SK-N-SH (cell line): ENCODE data around the gene SIL1. TPM values are rescaled to one million over a fixed set of nuclear protein-coding genes. Genes with fewer than 3 reads are reported as not detected.
"Not testable (repeated sequence)": the region's sequence is repeated elsewhere in the genome, so short reads cannot be mapped to it uniquely, and the experiment has no call there.

Experiments used
- CTCF ChIA-PET: fragments of 300-600, 350-600 bp; formaldehyde crosslinking; extraction: SDS; loops from one replicate; lab custom pipeline; 2021; lab: Yijun Ruan, JAX
- POLR2A ChIA-PET: fragments of 350-600 bp; sonication (Branson Sonifier 250); formaldehyde crosslinking; extraction: SDS; loops from one replicate; lab custom pipeline; 2020; ENCODE audit warnings: antibody characterized with exemption, inconsistent platforms; lab: Yijun Ruan, JAX
- DNase-seq: peaks from one replicate; pipeline ENCODE4 v3.0.0; 2012
- H2AFZ ChIP-seq: fragments of 200-600 bp; sonication (generic); 2 replicates; pipeline ENCODE4 v1.8.1; 2016; ENCODE audit warnings: antibody characterized with exemption, mild to moderate bottlenecking, low read depth
- H3F3A ChIP-seq: fragments of 200-600 bp; sonication (generic); replicated peaks from 2 replicates; pipeline ENCODE3; 2016; ENCODE audit warnings: antibody characterized with exemption, mild to moderate bottlenecking; ENCODE audit not compliant: insufficient read depth
- H3K27ac ChIP-seq, 2 experiments: fragments of 200-500 bp in 1 of 2; fragments of 200-600 bp in 1 of 2; sonication (Bioruptor generic) in 1 of 2; sonication (generic), shearing (Covaris generic) in 1 of 2; 2 replicates each; pipeline versions ENCODE4 v1.5.1 to v1.6.1; 2014 to 2016; ENCODE audit warnings: low read depth in 2 of 2, inconsistent platforms in 1 of 2, low read length in 1 of 2, mild to moderate bottlenecking in 1 of 2, mixed read lengths in 1 of 2
- H3K27me3 ChIP-seq: fragments of 200-600 bp; sonication (generic), shearing (Covaris generic); 2 replicates; pipeline ENCODE4 v1.6.1; 2016; ENCODE audit warnings: mixed run types; ENCODE audit not compliant: insufficient read depth
- H3K36me3 ChIP-seq, 2 experiments: fragments of 200-500 bp in 1 of 2; fragments of 200-600 bp in 1 of 2; sonication (Bioruptor generic) in 1 of 2; sonication (generic) in 1 of 2; replicated peaks in 1 of 2; 2 replicates each; pipeline versions ENCODE3 to v1.5.1; 2014 to 2016; ENCODE audit warnings: low read length in 1 of 2, mild to moderate bottlenecking in 1 of 2; ENCODE audit not compliant: insufficient read depth in 2 of 2, control insufficient read depth in 1 of 2
- H3K4me1 ChIP-seq, 2 experiments: fragments of 200-500 bp in 1 of 2; fragments of 200-600 bp in 1 of 2; sonication (Bioruptor generic) in 1 of 2; sonication (generic), shearing (Covaris generic) in 1 of 2; 2 replicates each; pipeline versions ENCODE4 v1.5.1 to v1.6.1; 2014 to 2016; ENCODE audit warnings: low read depth in 1 of 2, low read length in 1 of 2, mixed run types in 1 of 2; ENCODE audit not compliant: insufficient read depth in 2 of 2, control insufficient read depth in 1 of 2
- H3K4me2 ChIP-seq: fragments of 200-600 bp; sonication (generic), shearing (Covaris generic); 2 replicates; pipeline ENCODE4 v1.6.1; 2017; ENCODE audit warnings: mixed run types
- H3K4me3 ChIP-seq, 2 experiments: fragments of 200-500 bp in 1 of 2; fragments of 200-600 bp in 1 of 2; sonication (Bioruptor generic) in 1 of 2; sonication (generic), shearing (Covaris generic) in 1 of 2; 2 replicates each; pipeline versions ENCODE4 v1.5.1 to v1.8.1; 2014 to 2016; ENCODE audit warnings: low read depth in 2 of 2, inconsistent platforms in 1 of 2, low read length in 1 of 2, mild to moderate bottlenecking in 1 of 2, mixed read lengths in 1 of 2, moderate library complexity in 1 of 2
- H3K79me2 ChIP-seq: fragments of 200-600 bp; sonication (generic); 2 replicates; pipeline ENCODE4 v1.8.1; 2017; ENCODE audit warnings: mild to moderate bottlenecking; ENCODE audit not compliant: insufficient read depth
- H3K9ac ChIP-seq: fragments of 200-600 bp; sonication (generic); 2 replicates; pipeline ENCODE4 v1.6.1; 2017; ENCODE audit warnings: mixed run types
- H3K9me2 ChIP-seq: fragments of 200-600 bp; sonication (generic); 2 replicates; pipeline ENCODE4 v1.6.1; 2017; ENCODE audit warnings: mixed run types
- H3K9me3 ChIP-seq: fragments of 200-600 bp; sonication (generic); 2 replicates; pipeline ENCODE4 v1.6.1; 2017; ENCODE audit warnings: mixed run types, mild to moderate bottlenecking, moderate library complexity
- H4K20me1 ChIP-seq: fragments of 200-600 bp; sonication (generic); 2 replicates; pipeline ENCODE4 v1.6.1; 2017; ENCODE audit warnings: mild to moderate bottlenecking, mixed run types; ENCODE audit not compliant: insufficient read depth
- CHD2 ChIP-seq: fragments of 150-350 bp; IDR thresholded peaks from 2 replicates; pipeline ENCODE4 v1.6.1; 2018; ENCODE audit warnings: low read length; ENCODE audit not compliant: partially characterized antibody
- EP300 ChIP-seq, 2 experiments: IDR thresholded peaks; 2 replicates each; pipeline versions ENCODE4 v1.4.0 to v1.6.1; 2012; ENCODE audit warnings: borderline replicate concordance in 1 of 2, low read depth in 1 of 2, low read length in 1 of 2
- EZH2phosphoT487 ChIP-seq: fragments of 200-600 bp; sonication (generic); IDR thresholded peaks from 2 replicates; pipeline ENCODE4 v1.6.1; 2017; ENCODE audit warnings: low read depth, mixed run types, mild to moderate bottlenecking, antibody characterized with exemption, moderate library complexity, borderline replicate concordance
- FOXJ3 ChIP-seq: sonication (generic); formaldehyde crosslinking; IDR thresholded peaks from 2 replicates; pipeline ENCODE4 v1.5.1; 2020; ENCODE audit warnings: mild to moderate bottlenecking, missing genetic modification reagents
- GABPA ChIP-seq: IDR thresholded peaks from 2 replicates; pipeline ENCODE4 v1.4.0; 2012; ENCODE audit warnings: low read depth, mild to moderate bottlenecking
- GATA2 ChIP-seq: sonication (generic); formaldehyde crosslinking; IDR thresholded peaks from 2 replicates; pipeline ENCODE4 v1.5.0; 2020; ENCODE audit warnings: mild to moderate bottlenecking, missing genetic modification reagents
- JUND ChIP-seq: IDR thresholded peaks from 2 replicates; pipeline ENCODE4 v1.4.0; 2012
- MXI1 ChIP-seq: IDR thresholded peaks from 2 replicates; pipeline ENCODE4 v1.6.1; 2012; ENCODE audit warnings: mild to moderate bottlenecking, low read depth, low read length, improper control_type of control experiment
- NFIC ChIP-seq: IDR thresholded peaks from 2 replicates; pipeline ENCODE4 v1.4.0; 2012; ENCODE audit warnings: borderline replicate concordance
- POLR2AphosphoS5 ChIP-seq: IDR thresholded peaks from 2 replicates; pipeline ENCODE4 v1.6.1; 2012; ENCODE audit warnings: low read depth, low read length
- RCOR1 ChIP-seq: fragments of 150-350 bp; IDR thresholded peaks from 2 replicates; pipeline ENCODE4 v1.6.1; 2017; ENCODE audit warnings: antibody characterized with exemption, low read length
- RFX5 ChIP-seq: IDR thresholded peaks from 2 replicates; pipeline ENCODE4 v1.6.1; 2012; ENCODE audit warnings: mild to moderate bottlenecking, improper control_type of control experiment, low read length
- SMC3 ChIP-seq: IDR thresholded peaks from 2 replicates; pipeline ENCODE4 v1.6.1; 2012; ENCODE audit warnings: low read depth, low read length, improper control_type of control experiment
- TAF1 ChIP-seq: IDR thresholded peaks from 2 replicates; pipeline ENCODE4 v1.6.1; 2012; ENCODE audit warnings: low read depth, mild to moderate bottlenecking, low read length, moderate library complexity, borderline replicate concordance
- TCF12 ChIP-seq: IDR thresholded peaks from 2 replicates; pipeline ENCODE4 v1.4.0; 2012
- WGBS: methylation state at CpG from one replicate; pipeline ENCODE4 v1.1.6; 2017; ENCODE audit warnings: low lambda C conversion rate; 5-methylcytosine and 5-hydroxymethylcytosine counted together
- polyA plus RNA-seq, 3 experiments: library from polyadenylated mRNA; depleted of rRNA; stranded (reverse); fragments of >200 nt; gene quantifications; 2 replicates each; pipeline ENCODE4 v1.2.3, GENCODE V29; 2012
- TF ChIP-seq, protein P1 (sequence below): IDR thresholded peaks from 2 replicates; pipeline ENCODE4; 2012
- TF ChIP-seq, protein P2 (sequence below): fragments of 150-350 bp; IDR thresholded peaks from 2 replicates; pipeline ENCODE4 v1.6.1; 2017; ENCODE audit warnings: antibody characterized with exemption, low read length, low read depth, borderline replicate concordance

The SIL1 gene
- polyA plus RNA-seq, 1 of the 3 experiments (the other 2 are of a cell fraction): 25.9 TPM

DNA sequence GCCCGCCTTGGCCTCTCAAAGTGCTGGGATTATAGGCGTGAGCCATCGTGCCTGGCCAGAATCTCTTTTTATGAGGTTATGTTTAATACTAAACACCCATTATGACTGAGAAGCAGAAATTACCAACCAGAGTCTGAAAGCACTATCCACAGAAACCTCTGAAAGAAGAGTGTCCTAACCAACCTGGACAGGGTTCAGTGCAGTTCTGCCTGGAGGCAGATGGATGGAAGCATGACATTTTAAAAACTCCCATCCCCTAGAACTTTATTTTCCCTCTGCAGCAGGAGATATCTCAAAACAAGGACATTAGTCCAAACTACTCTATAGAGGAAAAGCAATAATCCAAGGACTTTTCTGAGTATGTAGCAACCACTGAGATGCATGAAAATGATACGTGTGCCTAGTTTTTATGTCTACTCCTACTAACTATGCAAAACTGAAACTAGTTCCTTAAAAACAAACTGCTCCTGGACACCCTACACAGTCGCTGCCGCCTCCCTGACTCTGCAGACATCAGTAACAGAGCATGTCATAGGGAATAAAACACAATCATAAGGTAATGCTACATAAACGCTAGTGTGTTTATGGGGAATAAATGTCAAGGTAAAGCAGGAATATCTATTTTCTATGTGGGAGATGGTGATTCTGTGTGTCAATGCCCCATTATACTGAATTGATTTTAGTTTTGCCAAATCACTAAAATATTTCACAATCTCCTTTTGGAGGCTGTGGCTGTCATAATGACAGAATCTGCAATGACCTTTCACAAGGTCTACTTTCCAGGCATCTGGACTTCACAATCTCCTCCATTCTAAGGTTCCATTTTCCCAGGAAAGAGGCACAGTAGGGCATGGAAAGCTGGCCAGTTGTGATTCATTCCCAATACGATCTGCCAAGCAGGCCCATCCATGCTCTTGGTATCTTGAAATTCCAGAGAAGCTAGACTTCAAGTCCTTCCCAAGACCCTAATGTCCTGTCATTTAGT is 122.8 kb downstream of the SIL1 start:
- Histone ChIP-seq H3K4me3 (no peak overlapping the region), H3K4me2 (no peak overlapping the region), H3K36me3 (no peaks in the 10 kb centered on the region), H3K79me2 (no peaks in the 10 kb centered on the region; the same call in 1 of the 2 replicates), H3F3A (no peaks in the 10 kb centered on the region), H3K27me3 (no peaks in the 10 kb centered on the region), H3K27ac (no peak overlapping the region), H3K9me3 (no peaks in the 10 kb centered on the region), H3K9me2 (no peaks in the 10 kb centered on the region), H2AFZ (no peak overlapping the region), H3K9ac (no peak overlapping the region), H4K20me1 (no peaks in the 10 kb centered on the region), H3K4me1 (no peaks in the 10 kb centered on the region)
- 94% methylated on average over 8 of the region's 8 CpGs for WGBS
- no peak for TF ChIP-seq SMC3
- TF ChIP-seq, protein P1, sequence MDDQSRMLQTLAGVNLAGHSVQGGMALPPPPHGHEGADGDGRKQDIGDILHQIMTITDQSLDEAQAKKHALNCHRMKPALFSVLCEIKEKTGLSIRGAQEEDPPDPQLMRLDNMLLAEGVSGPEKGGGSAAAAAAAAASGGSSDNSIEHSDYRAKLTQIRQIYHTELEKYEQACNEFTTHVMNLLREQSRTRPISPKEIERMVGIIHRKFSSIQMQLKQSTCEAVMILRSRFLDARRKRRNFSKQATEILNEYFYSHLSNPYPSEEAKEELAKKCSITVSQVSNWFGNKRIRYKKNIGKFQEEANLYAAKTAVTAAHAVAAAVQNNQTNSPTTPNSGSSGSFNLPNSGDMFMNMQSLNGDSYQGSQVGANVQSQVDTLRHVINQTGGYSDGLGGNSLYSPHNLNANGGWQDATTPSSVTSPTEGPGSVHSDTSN: no peak
- TF ChIP-seq GABPA: no peak
- no peak for TF ChIP-seq POLR2AphosphoS5
- TF ChIP-seq GATA2 (CRISPR knock-in tag): no peak
- no peak for TF ChIP-seq TCF12
- no peak for TF ChIP-seq RFX5
- no peak for TF ChIP-seq TAF1
- ChIA-PET POLR2A (no interaction called here), CTCF (no interaction called here)
- DNase-seq: no peak

DNA sequence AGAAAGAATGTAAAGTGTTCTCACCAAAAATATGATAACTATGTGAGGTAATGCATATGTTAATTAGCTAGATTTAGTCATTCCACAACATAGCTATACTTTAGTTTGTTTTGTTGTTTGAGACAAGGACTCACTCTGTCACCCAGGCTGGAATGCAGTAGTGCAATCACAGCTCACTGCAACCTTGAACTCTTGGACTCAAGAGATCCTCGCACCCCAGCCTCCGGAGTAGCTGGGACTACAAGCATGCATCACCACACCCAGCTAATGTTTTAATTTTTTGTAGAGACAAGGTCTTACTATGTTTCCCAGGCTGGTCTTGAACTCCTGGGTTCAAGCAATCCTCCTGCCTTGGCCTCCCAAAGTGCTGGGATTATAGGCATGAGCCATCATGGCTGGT is 124.2 kb downstream of the SIL1 start:
- H3K4me3 ChIP-seq, H3K4me1 ChIP-seq, H2AFZ ChIP-seq, H3K9ac ChIP-seq, H3K79me2 ChIP-seq, POLR2A ChIA-PET, H4K20me1 ChIP-seq, DNase-seq, H3K27ac ChIP-seq, CTCF ChIA-PET, H3K27me3 ChIP-seq, H3K4me2 ChIP-seq, H3K36me3 ChIP-seq, H3K9me2 ChIP-seq, H3F3A ChIP-seq, H3K9me3 ChIP-seq: not testable (repeated sequence)
- 95% methylated on average over 2 of the region's 2 CpGs for WGBS

DNA sequence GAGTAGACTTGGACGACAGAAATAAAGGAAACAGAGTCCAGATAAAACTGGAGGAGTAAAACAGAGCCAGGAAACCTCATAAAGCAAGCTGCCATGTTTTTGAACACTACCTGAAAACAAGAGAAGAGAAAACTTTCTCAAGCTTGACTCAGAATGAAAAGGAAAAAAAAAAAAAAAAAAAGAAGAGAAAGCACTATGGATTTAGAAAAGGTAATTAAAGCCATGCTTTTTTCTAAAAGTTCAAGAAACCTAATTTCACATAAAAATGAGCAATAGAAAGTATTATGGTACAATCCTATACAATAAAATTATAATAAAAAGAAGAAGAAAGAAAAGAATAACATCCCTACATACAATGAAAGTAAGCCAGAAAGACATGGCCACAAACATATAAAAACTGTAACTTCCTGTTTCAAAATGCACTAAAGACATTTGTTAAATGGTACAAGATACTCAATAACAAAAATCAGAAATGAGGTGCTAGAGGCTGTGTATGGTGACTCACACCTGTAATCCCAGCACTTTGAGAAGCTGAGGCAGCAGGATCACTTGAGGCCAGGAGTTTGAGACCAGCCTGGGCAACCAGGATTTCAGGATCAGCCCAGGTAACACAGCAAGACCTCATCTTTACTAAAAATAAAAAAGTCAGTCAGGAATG is 129.5 kb downstream of the SIL1 start:
- POLR2A ChIA-PET: no interaction called here
- Histone ChIP-seq H3K27me3 (no peaks in the 10 kb centered on the region), H3K4me2 (no peak overlapping the region), H3K27ac (no peak overlapping the region), H3K79me2 (no peaks in the 10 kb centered on the region), H3F3A (no peaks in the 10 kb centered on the region), H2AFZ (no peak overlapping the region), H3K36me3 (no peaks in the 10 kb centered on the region), H3K9me3 (no peaks in the 10 kb centered on the region), H3K4me1 (no peaks in the 10 kb centered on the region), H3K4me3 (no peak overlapping the region), H4K20me1 (no peaks in the 10 kb centered on the region), H3K9me2 (no peaks in the 10 kb centered on the region), H3K9ac (no peak overlapping the region)
- no peak for DNase-seq
- 100% methylated on average over 1 of the region's 1 CpG for WGBS
- no peak for TF ChIP-seq CHD2
- TF ChIP-seq FOXJ3 (CRISPR knock-in tag): no peak
- TF ChIP-seq NFIC: no peak
- TF ChIP-seq POLR2AphosphoS5: no peak
- TF ChIP-seq, protein P2, sequence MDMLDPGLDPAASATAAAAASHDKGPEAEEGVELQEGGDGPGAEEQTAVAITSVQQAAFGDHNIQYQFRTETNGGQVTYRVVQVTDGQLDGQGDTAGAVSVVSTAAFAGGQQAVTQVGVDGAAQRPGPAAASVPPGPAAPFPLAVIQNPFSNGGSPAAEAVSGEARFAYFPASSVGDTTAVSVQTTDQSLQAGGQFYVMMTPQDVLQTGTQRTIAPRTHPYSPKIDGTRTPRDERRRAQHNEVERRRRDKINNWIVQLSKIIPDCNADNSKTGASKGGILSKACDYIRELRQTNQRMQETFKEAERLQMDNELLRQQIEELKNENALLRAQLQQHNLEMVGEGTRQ: no peak
- no peak for TF ChIP-seq EP300 (IDR thresholded peaks at IDR 0.05; ENCODE audit: borderline replicate concordance in 1 of 2, low read depth in 1 of 2, low read length in 1 of 2)
- TF ChIP-seq RCOR1: no peak
- TF ChIP-seq JUND: no peak
- TF ChIP-seq MXI1: no peak
- no peak for TF ChIP-seq TCF12
- no peak for TF ChIP-seq EZH2phosphoT487
- CTCF ChIA-PET: interaction anchor here (1.2 kb wide), 1 partner anchor 59 kb away, joined by 4 read pairs; no protein-coding TSS in a partner anchor
